Testis (tissue), 3 donors: ENCODE results near the gene YY1. TPM values are rescaled to one million over a fixed set of nuclear protein-coding genes. Genes with fewer than 3 reads are reported as not detected.
A peak's percentile ranks its signal among the peaks of the same experiment; 100 is the strongest.
"Not testable (repeated sequence)": the region's sequence is repeated elsewhere in the genome, so short reads cannot be mapped to it uniquely, and the experiment has no call there.

ENCODE experiments used
- DNase-seq: peaks from one replicate; pipeline ENCODE4 v3.0.0-alpha.2; 2019
- H3K27ac ChIP-seq, 2 donors: fragments of 200-600 bp; sonication (generic); one replicate each; pipeline ENCODE4 v1.5.1; 2019
- H3K27me3 ChIP-seq: fragments of 200-600 bp; sonication (generic); one replicate; pipeline ENCODE4 v1.5.1; 2019
- H3K36me3 ChIP-seq: fragments of 200-600 bp; sonication (generic); one replicate; pipeline ENCODE4 v1.5.1; 2017; ENCODE audit warnings: low read depth; ENCODE audit errors: missing control alignments
- H3K4me1 ChIP-seq: fragments of 200-600 bp; sonication (generic); one replicate; pipeline ENCODE4 v1.5.1; 2019
- H3K4me3 ChIP-seq, 2 donors: fragments of 200-600 bp; sonication (generic); one replicate each; pipeline ENCODE4 v1.5.1; 2017 to 2019
- H3K9me3 ChIP-seq: fragments of 200-600 bp; sonication (generic); one replicate; pipeline ENCODE4 v1.5.1; 2017
- CTCF ChIP-seq, 3 experiments: fragments of 450-650 bp in 2 of 3; fragments of 200-600 bp in 1 of 3; sonication (generic) in 1 of 3; IDR thresholded peaks; one replicate each; pipeline ENCODE4 v1.5.1; 2016 to 2019; ENCODE audit warnings: antibody characterized with exemption in 3 of 3, mild to moderate bottlenecking in 2 of 3, moderate library complexity in 1 of 3
- POLR2A ChIP-seq: fragments of 450-650 bp; IDR thresholded peaks from one replicate; pipeline ENCODE4 v1.6.1; 2017; ENCODE audit warnings: antibody characterized with exemption, mild to moderate bottlenecking, moderate library complexity
- WGBS, 2 donors: methylation state at CpG; one replicate each; pipeline ENCODE4 v1.1.5; 2018; 5-methylcytosine and 5-hydroxymethylcytosine counted together
- intact Hi-C: fragments of 100-400 bp; cut with DNase I; formaldehyde crosslinking; loops from one replicate; pipeline ENCODE4 v1.15.1; 2023; ENCODE audit warnings: low total_unique reads
- polyA plus RNA-seq: library from polyadenylated mRNA; stranded (reverse); fragments of 350-450 nt; fragmentation: Illumina TruSeq; extraction: RNeasy Lipid Tissue Mini Kit (QIAGEN cat#74804); gene quantifications from one replicate; pipeline ENCODE4 v1.2.3, GENCODE V29; 2014; ENCODE audit warnings: low read depth, low replicate concordance; ENCODE audit not compliant: insufficient read depth
- total RNA-seq, 2 donors: library from RNA; depleted of rRNA; stranded (reverse); fragments of >200 nt; gene quantifications; one replicate each; pipeline ENCODE4 v1.2.3, GENCODE V29; 2016

YY1 gene
- total and polyA plus RNA-seq, 3 donors from 2014 or later, result 58.1 to 74.2 (median 68.2) TPM

- intact Hi-C loops, result no loop called here
- no peak overlapping the region for H3K27ac ChIP-seq
- H3K4me3 ChIP-seq, result no peak overlapping the region
- no peaks in the 10 kb centered on the region for H3K9me3 ChIP-seq
- no peaks in the 10 kb centered on the region for H3K27me3 ChIP-seq
- no peak for TF ChIP-seq POLR2A
- WGBS, 2 donors, result 75 to 92% methylated on average over 9 of the region's 9 CpGs
- no peaks in the 10 kb centered on the region for H3K36me3 ChIP-seq
- DNase-seq, result no peak
- peaks cover 17% of the 10 kb centered on the region for H3K4me1 ChIP-seq
Measured at GRCh38 chr14:100282766-100283419, 43.9 kb downstream of the YY1 start.

DNA sequence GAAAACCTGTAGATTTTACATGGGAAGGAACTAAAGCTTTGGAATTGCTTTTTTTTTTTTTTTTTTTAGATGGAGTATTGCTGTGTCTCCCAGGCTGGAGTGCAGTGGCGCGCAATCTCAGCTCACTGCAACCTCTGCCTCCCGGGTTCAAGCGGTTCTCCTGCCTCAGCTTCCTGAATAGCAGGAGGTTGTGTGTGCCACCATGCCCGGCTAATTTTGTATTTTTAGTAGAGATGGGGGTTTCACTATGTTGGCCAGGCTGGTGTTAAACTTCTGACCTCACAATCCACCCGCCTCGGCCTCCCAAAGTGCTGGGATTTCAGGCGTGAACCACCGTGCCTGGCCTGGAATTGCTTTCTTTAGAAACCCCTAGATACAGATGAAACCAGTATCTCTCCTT lies 44.5 kb downstream of the YY1 start:
- H3K36me3 ChIP-seq, intact Hi-C loops, DNase-seq, H3K4me3 ChIP-seq, H3K9me3 ChIP-seq, H3K27me3 ChIP-seq, H3K27ac ChIP-seq: not testable (repeated sequence)
- H3K4me1 ChIP-seq, result peaks cover 18% of the 10 kb centered on the region
- WGBS, 2 donors, result 90 to 96% methylated on average over 9 of the region's 9 CpGs

DNA sequence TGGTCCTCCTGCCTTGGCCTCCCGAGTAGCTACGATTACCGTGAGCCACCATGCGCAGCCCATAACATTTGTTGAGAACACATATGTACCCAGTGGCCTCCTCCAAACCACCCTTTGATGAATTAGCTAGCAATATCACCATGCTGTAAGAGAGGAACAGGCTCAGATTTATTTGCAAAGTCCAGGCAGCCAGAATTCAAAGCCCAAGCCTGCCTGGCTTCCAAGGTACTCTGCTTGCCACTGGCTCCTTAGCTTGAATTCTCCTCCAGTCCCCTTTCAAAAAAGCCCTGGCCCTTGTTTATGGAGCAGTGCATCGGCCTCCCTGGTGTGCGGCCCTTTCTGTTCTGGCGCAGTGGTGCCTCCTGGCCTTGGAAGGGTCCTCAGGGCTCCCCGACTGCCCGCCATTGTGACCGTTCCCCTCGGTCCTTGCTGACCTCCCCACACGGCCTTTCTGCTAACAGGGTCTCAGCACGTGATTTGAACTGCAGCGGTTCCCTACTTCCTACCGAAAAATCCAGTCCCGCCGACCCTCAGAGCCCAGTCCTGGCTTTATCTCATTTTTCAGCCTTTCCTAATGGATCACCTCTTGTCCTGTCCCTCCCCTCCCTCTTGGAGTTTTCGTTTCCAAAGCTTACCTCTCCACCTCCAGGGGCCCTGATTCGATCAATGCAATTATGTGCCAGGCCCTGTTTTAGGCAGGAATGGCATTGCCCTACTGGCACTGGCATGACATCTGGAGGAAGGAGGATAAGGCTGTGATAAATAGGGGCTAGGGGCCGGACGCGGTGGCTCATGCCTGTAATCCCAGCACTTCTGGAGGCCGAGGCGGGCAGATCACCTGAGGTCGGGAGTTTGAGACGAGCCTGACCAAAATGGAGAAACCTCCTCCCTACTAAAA lies 45.3 kb downstream of the YY1 start:
- Histone ChIP-seq H3K27ac (peak overlapping the region in 1 of 2 donors; percentile 94), H3K9me3 (no peaks in the 10 kb centered on the region), H3K36me3 (no peaks in the 10 kb centered on the region), H3K4me1 (peaks cover 26% of the 10 kb centered on the region), H3K4me3 (peak overlapping the region; percentile 78 to 87), H3K27me3 (no peaks in the 10 kb centered on the region)
- intact Hi-C loops, result no loop called here
- TF ChIP-seq CTCF (IDR thresholded peaks at IDR 0.05), result no peak
- TF ChIP-seq POLR2A, result no peak
- DNase-seq, result no peak
- WGBS, 2 donors, result 38 to 50% methylated on average over 26 of the region's 26 CpGs

- intact Hi-C loops, result no loop called here
- Histone ChIP-seq H3K27ac (peak overlapping the region; percentile 91 to 94), H3K27me3 (no peaks in the 10 kb centered on the region), H3K9me3 (no peaks in the 10 kb centered on the region), H3K4me1 (peaks cover 37% of the 10 kb centered on the region), H3K4me3 (peak overlapping the region; percentile 78 to 87), H3K36me3 (no peaks in the 10 kb centered on the region)
- peak; percentile 77 to 92 (median 78) for TF ChIP-seq CTCF (IDR thresholded peaks at IDR 0.05)
- TF ChIP-seq POLR2A, result no peak
- 1 to 2% methylated on average over 5 to 75 of the region's 82 CpGs for WGBS, 2 donors
- DNase-seq, result peak; percentile 71
Measured at GRCh38 chr14:100285021-100285912, 46.3 kb downstream of the YY1 start.

GRCh38 chr14:100285913-100286400 lies 47.0 kb downstream of the YY1 start:
- intact Hi-C loops, result no loop called here
- no peaks in the 10 kb centered on the region for H3K9me3 ChIP-seq
- no peak for DNase-seq
- peak overlapping the region; percentile 91 to 94 for H3K27ac ChIP-seq
- no peak for TF ChIP-seq CTCF (IDR thresholded peaks at IDR 0.05)
- TF ChIP-seq POLR2A, result no peak
- WGBS, 2 donors, result 19 to 24% methylated on average over 4 to 13 of the region's 13 CpGs
- H3K27me3 ChIP-seq, result no peaks in the 10 kb centered on the region
- H3K36me3 ChIP-seq, result no peaks in the 10 kb centered on the region
- peaks cover 44% of the 10 kb centered on the region for H3K4me1 ChIP-seq
- peak overlapping the region; percentile 78 to 87 for H3K4me3 ChIP-seq
